NCI-H2107 (cell line): ENCODE results near the gene C11orf68.
"Not testable (repeated sequence)": the region's sequence is repeated elsewhere in the genome, so short reads cannot be mapped to it uniquely, and the experiment has no call there.

Source experiments
- DNase-seq: peaks from one replicate; lab custom pipeline; 2025; lab: John Stamatoyannopoulos, UW

The C11orf68 gene

DNA sequence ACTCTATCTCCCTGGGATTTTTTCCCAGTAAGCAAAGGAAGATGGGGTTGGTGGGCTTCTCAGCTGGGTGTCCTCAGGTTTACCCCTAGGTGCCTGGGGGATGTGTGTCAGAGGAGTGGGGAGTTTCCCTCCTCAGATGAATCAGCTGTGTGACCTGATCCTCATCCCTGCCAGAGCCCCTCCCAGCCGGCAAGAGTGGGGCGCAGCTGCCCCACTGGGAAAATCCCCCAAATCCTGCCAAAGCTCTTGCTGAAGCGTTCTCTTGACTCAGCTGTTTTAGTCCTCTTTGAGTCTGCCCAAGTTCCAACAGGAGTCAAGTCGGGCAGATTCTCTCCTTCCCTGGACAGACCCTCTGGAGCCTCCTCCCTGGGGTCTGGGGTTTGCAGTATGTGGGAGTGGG is 6.0 kb downstream of the C11orf68 start:
- no peak for DNase-seq

DNA sequence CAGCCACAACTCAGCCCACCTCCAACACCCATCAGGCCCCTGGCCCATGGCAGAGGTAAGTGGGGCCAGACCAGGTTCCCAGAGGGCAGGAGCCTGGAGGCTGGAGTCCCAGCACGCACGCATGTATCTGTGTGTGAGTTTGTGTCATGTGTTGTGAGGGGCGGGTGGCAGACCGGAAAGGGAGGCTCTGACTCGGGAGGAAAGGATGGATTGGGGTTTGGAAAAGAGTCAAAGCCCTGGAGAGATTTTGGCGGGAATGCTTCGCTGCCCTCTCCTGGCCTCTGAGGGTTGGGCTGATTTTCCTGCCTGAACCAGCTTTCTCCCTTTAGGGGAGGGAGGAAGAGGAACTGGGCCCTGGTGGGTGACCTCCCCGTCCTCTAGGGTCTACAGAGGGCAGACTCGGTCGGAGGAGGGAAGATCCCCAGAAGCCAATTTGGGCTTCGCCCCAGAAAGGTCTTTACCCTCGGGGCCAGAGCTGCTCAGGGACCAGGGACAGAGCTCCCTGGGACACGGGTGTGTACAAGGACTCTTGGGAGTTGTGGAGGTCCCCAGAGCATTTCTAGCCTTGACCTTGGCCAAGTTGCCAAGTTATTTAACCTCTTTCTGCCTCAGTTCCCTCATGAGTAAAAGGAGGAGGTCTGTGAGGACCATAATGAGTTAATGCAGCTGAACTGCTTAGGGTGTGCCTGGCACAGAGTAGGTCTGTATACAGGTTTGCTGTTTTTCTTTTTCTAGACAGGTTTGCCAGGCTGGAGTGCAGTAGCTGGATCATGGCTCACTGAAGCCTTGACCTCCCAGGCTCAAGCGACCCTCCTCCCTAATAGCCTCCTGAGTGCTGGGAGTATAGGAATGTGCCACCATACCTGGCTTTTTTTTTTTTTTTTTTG is 6.9 kb downstream of the C11orf68 start:
- DNase-seq, result peak; percentile 42

DNA sequence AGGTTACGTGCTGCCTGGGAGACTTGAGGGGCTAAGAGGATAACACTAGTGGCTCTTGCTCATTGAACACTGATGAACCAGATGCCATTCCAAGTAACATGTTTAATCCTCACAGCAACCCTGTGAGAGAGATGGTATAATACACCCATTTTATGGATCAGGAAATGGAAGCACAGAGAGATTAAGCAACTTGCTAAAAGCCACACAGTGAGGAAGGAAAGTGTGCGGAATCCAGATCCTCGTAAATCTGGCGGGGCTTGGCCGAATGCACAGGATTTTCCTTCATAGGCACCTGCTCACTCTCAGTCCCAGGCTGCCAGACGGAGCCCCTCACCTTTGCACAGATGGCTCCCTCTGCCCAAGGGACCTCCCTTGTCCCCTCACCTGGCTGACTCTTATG is 11.0 kb downstream of the C11orf68 start:
- DNase-seq, result no peak

DNA sequence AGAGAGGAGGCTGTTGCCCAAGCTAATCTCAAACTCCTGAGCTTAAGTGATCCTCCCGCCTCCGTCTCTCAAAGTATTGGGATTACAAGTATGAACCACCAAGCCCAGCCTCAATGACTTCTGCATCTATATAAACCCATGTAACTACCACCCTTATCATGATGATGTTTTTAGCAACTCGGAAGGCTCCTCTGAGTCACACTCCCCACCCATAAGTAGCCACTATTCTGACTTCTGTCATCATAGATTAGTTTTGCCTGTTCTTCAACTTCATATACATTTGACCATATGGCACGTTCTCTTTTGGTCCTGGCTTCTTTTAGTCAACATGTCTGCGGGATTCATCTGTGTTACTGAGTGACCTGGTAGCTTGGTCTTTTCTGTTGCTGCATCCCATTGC is 12.3 kb downstream of the C11orf68 start:
- no peak for DNase-seq

DNA sequence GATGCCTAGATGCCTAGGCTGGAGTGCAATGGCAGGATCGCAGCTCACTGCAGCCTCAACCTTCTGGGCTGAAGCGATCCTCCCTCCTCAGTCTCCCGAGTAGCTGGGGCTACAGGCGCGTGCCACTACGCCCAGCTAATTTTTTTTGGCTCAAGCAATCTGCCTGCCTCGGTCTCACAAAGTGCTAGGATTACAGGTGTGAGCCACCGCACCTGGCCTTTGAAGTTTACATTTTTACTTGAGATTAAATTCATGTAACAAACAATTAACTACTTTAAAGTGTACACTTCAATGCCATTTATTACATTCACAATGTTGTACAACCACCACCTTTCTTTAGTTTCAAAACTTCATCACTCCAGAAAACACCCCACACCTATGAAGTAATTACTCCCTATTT is 15.1 kb downstream of the C11orf68 start:
- no peak for DNase-seq

DNA sequence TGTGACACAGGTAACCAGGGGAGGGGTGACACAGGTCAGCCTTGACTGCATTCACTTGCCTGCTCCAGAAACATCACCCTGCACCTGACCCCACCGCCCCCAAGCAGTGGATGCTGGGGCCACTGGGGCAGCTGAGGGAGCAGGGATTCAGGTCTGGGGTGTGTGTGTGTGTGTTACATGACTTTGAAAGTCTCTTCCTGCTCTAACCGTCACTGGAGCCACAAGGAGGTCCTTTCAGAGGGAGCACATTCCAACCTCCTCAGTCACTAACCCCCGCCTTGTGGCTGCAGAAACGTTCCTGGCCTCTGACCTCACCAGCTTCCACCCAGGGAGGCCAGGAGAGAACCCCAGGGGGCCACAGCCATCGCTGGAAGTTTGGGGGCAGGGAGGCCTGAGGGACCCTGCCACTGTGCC is 15.8 kb downstream of the C11orf68 start:
- no peak for DNase-seq

DNA sequence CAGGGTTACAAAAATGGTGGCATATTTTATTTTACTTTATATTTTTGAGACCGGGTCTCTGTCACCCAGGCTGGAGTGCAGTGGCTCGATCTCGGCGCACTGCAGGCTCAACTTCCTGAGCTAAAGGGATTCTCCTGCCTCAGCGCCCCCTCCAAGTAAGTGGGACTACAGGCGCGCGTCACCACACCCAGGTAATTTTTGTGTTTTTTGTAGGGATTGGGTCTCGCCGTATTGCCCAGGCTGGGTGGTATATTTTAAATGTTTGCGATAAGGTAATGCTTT is 18.0 kb downstream of the C11orf68 start:
- DNase-seq, result no peak

DNA sequence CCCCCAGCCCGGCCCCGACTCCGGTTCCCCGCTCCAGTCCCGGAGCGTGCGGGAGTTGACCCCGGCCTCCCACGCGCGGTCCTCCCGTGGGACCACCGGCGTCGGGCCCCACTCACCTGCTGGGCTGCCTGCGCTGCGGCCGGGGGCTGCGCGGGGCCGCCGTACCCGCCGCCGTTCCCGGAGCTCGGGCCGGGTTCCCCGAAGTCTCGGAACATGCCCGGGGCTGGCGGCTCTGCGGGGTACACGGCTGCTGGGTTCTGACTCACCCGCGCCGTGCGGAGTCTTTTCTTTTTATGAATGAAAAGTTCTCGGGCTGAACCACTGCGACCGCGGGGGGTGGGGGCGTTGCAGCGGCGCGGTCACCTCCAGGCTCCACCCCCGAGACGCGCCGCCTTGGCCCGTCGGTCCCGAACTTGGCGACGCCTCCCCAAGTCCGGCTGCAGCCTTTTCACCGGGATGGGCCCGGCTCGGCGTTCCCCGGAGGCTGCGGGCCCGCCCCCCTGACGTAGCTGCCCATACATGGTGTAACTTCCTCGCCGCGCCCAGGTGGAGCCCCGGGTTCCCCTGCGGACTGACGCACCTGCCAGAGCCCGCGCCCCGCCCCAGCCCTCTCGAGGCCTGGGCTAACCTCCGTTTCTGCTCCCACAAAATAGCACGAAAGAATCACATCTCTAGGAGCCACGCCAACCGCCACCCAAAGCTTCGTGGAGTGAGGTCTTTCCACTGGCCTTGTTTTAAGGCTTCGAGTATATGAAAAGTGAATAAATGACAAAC is 18.6 kb downstream of the C11orf68 start, which contains the start of gene FOSL1:
Gene FOSL1, minus strand, starts transcription at position 264 of the 774 bp plus-strand sequence. Its CDS starts 49 bp downstream, at position 215.
- DNase-seq, result peak; percentile 55

DNA sequence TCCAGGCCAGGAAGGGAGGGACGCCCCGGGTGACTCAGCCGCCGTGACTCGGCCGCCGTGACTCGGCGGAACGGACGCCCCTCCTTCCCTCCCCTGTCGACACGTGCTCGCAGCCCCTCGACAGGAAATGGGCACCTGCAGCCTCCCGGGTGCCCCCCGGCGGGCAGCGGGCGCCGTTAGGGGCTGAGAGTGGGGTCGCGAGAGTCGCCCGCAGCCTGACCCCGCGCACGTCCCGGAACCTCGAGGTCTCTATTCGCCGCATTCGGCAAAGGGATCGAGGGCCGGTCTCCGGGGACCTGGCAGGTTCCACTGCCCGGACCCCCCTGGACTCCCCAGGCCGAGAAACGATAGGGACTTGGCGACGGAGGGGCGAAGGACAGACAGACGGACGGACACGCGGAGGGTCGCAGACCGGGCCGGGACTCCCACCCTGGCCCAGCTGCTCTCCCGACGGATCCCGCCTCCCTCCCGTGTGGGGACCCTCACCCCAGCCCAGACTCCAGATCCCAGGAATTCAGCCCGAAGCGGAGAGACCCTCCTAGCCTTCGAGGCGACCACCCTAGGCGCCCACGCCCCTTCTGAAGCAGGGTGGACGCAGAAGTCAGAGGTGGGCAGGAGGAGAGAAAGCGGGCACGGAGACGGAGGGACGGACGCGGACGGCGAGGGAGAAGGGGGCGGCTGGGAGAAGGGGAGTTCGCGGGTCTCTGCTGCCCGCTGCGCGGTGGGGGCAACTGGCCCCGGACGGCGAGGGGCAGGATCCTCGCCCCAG is 19.3 kb downstream of the C11orf68 start:
- no peak for DNase-seq

DNA sequence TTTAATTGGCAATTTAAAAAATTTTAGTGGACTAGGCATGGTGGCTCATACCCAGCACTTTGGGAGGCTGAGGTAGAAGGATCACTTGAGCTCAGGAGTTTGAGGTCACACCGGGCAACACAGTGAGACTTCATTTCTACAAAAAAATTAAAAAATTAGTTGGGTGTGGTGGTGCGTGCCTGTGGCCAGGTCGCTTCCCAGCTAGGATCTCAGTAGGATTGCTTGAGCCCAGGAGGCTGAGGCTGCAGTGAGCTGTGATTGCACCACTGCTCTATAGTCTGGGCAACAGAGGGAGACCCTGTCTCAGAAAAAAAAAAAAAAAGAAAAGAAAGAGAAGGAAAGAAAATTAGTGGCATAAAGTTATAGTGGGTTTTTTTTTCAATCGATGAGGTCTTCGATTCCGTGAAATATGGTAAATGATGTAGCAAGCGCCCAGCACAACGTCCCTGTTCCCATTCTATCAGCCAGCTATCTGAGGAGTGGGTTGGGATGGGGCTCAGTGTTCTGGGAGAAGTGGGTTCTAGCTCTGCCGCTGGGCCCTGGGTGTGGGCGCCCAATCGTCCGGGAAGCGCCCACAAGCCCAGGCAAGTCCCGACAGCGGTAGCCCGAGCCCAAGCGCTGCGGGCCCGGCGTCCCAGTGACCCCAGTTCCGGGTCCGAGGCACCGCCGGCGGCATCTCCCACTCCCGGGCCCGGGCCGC is 20.1 kb downstream of the C11orf68 start:
- no peak for DNase-seq

DNA sequence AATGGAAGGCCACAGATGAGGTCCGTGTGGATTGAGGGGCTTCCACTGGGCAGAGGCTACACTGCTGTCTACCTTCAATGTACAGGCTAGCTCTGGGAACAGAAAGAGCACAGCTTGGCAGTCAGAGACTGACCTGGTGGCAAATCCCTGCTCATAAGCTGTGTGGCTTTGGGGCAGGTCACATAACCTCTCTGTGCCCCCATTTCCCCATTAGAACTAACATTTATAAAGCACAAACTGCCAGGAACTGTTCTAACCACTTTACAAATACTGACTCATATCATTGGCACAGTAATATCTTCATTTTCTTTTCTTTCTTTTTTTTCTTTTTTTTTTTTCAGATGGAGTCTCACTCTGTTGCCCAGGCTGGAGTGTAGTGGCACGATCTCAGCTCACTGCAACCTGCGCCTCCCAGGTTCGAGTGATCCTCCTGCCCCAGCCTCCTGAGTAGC is 21.8 kb downstream of the C11orf68 start:
- DNase-seq, result no peak

DNA sequence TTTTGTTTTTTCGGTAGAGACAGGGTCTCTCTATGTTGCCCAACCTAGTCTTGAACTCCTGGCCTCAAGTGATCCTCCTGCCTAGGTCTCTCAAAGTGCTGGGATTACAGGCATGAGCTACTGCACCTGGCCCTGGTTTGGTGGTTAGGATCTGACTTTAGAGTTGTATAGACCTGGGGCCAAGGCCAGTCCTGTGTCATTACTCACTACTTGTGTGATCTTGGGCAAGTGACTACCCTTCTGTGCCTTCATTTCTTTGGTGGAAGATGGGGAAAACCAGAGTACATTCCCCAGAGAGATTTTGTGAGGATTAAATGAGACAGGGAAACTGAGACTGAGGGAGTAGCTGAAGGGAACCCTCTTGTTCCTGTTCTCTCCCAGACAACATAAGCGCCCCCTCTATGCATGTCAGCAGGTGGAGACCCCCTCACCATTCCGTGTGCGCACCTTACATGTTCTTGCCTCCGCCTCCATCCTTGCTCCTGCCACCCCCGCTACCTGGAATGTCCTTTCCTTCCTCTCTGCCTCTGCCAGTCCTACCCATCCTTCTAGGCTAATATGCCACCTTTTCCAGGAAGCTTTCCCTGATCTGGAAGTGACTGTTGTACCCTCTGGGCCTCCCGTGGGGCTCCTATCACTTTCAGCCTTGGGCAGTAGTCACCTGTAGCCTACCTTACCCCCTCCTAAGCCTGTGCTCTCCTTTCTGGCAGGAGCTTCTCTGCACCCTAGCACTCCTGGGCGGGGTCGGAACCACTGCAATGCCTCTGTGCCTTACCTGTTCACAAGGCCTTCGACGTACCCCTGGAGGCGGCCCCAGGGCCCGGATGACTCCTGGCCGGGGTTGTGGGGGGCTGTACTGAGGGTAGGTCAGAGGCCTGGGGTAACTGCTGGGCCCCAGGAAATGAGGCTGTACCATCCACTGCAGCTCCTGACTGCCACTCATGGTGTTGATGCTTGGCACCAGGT is 22.5 kb downstream of the C11orf68 start:
- no peak for DNase-seq

DNA sequence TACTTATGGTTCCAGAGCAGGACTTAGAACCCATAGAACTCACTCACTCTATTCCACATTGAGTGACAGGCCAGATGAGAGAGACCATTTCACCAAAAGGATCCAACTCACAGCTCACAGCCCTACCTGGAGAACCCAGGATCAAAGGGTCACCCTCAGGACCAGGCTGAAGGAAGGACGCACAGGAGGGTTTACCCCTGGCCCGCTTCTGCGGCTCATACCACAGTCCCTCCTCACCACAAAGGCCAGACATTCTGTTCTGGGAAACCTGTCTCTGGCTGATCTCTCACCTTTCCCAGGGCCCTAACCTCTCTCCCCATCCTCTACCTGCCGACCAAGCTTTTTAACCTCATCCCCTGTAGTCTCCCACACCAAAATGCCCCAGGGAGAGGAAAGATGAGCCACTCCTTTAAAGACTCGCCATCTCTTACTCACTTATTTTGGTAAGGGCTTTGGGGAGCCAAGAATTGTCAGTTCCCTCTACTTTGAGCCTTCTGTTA is 23.3 kb downstream of the C11orf68 start:
- no peak for DNase-seq

DNA sequence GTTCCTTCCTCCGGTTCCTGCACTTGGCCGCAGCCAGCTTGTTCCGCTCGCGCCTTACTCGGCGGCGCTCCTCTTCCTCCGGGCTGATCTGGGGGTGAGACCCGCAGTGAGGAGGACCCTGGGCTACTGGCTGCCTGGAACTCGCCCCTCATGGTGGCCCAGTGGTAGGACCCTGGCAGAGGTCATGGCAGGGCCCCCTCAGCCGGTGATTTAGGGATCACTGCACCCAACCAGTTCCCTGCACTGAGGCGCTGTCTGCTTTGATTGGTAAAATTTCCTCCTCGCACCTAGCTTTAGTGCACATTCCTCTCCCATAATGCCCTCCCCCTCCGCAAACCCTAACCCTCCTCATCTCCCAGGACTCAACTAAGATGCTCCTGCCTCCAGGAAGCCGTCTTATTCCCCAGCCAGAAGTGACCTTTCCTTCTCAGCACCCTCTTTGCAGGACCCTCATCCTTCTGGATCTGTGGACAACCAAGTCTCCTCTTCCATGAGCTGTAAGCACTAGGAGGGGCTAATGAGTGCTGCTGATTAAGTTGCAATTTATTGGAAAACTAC is 24.7 kb downstream of the C11orf68 start:
- DNase-seq, result no peak

DNA sequence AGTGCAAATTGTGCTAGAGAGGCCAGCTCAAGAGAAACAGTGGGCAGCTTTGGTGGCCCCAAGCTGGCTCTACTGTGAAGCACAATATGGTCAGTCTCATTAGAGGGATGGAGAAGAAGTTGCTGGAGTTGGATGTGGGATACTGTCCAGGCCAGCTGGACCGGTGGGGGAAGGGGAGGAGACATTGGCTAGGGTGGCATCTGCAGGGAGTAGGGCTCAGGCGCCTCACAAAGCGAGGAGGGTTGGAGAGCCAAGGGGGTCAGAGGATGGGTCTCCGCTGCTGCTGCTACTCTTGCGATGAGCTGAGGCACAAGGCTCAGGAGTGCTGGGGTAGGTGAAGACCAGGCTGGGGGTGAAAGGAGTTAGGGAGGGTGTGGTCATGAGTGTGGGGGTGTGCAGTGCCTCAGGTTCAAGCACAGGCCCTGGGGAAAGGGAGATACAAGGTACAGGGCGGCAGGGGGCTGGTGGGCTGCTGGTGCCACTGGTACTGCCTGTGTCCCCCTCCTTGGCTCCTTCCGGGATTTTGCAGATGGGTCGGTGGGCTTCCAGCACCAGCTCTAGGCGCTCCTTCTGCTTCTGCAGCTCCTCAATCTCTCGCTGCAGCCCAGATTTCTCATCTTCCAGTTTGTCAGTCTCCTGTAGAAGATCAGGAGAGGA is 26.1 kb downstream of the C11orf68 start:
- no peak for DNase-seq

DNA sequence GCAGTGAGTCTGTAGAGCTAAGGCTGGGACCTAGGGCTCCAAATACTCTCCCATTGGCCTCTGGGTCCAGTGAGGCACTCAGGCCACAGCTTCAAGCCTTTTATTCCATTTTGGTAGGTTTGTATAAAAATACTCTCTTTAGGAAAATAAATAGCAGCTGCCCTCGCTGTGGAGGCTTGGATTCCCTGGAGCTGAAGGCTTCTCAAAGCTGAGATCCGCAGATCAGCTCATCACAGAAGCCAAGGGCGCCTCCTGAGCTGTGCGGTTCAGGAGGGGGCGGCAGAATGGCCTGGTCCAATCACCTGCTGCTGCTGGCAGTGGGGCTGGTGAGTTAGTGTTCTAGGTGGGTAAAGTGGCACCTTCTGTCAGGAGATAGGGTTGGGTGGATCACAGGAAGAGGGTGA is 26.7 kb downstream of the C11orf68 start:
- DNase-seq, result not testable (repeated sequence)

DNA sequence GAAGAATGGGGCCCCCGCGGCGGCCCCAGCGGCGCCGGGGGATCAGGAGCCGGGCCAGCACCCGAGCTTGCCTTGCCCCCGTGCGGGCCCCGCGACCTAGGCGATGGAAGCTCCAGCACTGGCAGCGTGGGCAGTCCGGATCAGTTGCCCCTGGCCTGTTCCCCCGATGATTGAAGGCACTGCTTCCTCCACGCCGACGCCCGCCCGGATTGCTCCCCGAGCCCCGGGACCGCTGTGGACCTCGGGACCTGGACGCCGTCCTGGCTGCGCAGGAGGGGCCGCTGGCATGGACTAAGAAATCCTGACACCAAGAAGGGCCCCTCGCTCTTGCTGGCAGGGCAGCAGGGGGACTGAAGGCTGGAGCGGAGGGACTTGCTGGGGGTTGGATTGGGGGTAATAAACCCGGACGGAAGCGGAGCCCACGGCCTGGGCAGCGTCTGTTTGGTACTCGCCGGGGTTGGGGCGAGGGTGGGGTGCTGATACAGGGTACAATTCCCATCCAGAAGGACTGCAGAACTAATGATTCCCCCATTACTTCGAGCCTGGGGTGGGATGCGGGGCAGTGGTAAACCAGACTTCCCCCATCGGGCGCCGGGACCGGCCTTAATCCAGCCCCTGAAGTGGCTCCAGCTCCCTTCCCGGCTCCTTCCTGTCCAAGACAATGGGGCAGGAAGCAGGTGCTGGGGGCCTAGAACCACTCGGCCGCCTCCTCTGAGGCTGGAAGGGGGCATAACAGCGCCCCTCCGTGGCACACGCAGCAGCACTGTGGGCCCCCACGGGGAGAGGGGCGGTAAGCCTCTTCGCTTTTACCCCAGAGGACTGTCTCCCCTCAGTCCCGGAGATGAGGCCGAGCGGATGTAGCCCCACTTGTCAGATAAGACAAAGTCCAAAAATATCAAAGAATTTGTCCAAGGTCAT is 27.4 kb downstream of the C11orf68 start:
- DNase-seq, result no peak
